GM10266 (cell line): ENCODE results near the gene TRIM59.

Source experiments
- DNase-seq: peaks from one replicate; pipeline ENCODE4 v3.0.0; 2012; ENCODE audit errors: extremely low spot score
- TF ChIP-seq, protein P1 (sequence below): IDR thresholded peaks from 2 replicates; pipeline ENCODE4 v1.5.1; 2012; ENCODE audit warnings: mild to moderate bottlenecking, low read depth; ENCODE audit not compliant: control insufficient read depth, insufficient read depth; ENCODE audit errors: missing control alignments

The TRIM59 gene

DNA sequence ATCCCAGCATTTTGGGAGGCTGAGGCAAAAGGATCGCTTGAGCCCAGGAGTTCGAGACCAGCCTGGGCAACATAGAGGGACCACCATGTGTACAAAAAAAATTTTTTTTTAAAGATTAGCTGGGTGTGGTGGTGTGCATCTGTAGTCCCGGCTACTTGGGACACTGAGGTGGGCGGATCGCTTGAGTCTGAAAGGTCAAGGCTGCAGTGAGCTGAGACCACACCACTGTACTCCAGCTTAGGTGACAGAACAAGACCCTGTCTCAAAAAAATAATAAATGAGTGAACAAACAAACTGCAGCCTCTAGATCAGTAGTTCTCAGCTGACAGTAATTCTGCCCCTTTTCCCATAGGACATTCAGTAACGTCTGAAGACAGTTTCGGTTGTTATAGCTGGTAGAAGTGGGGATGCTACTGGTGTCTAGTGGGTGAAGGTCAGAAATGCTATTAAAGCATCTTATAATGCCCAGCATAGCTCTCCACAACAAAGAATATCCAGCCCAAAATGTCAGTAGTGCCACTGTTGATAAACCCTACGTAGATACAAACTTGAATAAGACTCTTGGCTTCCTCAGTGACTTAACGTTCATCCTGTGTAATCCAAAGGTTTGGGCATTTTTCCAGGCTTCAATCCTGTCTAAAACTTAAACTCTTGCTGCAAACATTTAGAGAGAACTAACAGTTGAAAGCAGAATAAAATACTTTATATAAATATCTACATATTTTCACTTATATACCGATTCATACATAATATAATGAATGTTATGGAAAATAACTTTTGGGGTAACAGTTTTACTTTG is 39.6 kb downstream of the TRIM59 start:
- TF ChIP-seq, protein P1, sequence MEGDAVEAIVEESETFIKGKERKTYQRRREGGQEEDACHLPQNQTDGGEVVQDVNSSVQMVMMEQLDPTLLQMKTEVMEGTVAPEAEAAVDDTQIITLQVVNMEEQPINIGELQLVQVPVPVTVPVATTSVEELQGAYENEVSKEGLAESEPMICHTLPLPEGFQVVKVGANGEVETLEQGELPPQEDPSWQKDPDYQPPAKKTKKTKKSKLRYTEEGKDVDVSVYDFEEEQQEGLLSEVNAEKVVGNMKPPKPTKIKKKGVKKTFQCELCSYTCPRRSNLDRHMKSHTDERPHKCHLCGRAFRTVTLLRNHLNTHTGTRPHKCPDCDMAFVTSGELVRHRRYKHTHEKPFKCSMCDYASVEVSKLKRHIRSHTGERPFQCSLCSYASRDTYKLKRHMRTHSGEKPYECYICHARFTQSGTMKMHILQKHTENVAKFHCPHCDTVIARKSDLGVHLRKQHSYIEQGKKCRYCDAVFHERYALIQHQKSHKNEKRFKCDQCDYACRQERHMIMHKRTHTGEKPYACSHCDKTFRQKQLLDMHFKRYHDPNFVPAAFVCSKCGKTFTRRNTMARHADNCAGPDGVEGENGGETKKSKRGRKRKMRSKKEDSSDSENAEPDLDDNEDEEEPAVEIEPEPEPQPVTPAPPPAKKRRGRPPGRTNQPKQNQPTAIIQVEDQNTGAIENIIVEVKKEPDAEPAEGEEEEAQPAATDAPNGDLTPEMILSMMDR: no peak

DNA sequence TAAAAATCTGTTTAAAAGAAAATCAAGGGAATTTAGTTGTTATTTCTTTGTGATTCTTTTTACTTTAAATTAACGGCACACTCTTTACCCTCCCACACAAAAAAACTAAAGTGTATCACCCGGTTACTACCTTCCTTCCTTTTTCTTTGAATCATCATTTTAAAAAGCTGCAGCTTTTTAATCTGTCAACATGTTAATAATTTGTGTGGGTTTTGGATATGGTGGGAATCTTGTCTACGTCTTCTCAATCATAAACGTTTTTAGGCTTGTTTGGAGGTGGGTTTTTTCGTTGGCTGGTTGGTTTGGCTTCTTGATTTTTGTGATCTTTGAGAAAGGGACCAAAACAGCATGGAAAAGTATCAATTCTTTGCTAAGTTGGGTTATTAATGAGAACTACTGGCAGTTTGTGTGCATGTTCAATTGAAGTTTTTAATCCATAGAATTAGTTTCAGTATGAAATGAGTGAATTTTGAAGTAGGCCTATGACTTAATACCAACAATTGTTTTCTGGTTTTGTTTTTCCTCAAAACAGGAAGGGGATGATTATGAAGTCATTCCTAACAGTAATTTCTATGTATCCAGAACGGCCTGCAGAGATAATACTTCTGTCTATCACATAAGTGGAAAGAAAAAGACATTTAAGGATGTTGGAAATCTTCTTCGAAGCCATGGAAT is 45.7 kb downstream of the TRIM59 start:
- TF ChIP-seq, protein P1: no peak
- no peak for DNase-seq

More for the DNA sequence above, 39.6 kb downstream of the TRIM59 start:
- no peak for DNase-seq

DNA sequence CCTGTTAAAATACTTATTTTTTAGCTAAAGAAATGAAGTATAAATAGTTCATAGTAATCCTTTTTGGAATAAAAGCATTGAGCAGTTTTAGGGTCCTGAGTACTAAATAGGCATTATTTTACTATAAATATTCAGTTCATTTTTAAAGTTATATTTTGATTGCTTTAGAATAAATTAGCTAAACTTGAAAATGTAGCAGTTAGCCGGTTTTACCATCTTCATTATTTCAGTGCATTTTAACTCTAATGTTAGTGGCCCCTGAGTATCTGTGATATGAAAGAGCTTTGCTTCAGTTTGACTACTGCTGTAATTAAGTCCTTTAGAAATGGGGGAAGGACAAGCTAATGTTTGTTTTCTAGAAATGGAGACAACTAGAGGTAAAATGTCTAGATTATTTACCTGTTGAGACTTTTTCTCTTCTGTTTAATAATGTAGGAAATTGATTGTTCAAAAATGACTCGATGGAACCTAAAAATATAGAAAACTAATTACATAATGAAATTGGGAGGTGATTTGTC is 46.5 kb downstream of the TRIM59 start:
- no peak for DNase-seq
- TF ChIP-seq, protein P1: no peak

DNA sequence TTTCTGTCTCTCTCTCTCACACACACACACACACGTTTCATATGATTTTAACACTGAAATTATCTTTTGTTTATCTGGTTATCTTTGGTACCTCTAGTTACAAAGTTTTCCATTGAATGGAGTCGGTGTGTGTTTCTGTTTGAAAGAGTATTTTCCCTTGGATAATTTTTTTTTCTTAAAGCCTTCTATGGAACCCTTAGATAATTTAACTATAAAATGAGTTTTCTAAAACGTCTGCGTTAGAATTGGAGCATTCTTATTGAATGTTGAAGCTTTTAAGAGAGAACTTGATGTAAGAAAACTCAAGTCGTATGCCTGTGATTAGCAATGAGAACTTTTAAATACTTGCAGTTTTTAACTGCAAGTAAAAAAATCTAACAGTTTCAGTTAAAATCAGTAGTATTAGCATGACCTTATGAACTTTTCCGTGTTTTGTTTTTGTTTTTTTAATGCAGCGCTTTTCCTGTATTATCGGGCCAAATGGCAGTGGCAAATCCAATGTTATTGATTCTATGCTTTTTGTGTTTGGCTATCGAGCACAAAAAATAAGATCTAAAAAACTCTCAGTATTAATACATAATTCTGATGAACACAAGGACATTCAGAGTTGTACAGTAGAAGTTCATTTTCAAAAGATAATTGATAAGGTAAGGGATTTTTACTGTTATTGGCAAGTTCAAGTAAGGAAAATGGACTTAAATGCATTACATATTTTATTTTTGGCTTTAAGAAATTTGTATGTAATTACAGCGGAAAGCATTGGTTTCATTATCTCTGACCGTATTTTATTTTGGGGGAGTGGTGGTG is 47.2 kb downstream of the TRIM59 start:
- DNase-seq: no peak
- TF ChIP-seq, protein P1: no peak

DNA sequence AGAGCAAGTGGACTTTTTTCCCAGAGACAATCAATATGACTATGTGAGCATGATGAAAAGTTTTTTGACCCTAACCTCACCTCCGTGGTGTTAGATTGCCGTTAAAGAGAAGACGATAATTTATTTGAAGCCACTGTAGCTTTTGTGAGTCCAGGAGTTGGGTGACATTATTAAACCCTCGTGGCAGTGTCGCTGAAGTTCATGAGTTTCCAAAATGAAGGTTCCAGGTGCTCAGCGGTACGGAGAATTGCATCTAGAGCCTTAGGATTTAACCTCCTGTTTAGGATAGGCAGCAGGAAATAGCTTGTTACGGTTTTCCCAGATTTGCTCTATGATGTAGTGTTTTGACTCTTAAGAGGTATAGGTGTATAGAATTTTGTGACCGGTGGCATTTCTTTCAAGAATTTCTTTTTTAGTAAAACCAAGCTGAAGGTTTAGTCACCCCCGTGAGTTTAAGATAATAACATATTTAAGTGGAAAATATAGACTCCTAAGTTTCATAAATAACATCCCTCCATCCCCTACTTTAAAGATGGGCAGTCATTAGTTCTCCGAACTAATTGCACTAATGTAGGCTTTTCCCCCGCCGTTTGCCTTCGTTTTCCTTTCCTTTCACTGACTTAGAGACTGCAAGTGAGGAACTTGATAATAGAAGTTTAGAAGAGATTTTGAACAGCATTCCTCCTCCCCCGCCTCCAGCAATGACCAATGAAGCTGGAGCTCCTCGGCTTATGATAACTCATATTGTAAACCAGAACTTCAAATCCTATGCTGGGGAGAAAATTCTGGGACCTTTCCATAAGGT is 48.1 kb downstream of the TRIM59 start:
- peak; percentile 19 for DNase-seq
- TF ChIP-seq, protein P1: no peak

DNA sequence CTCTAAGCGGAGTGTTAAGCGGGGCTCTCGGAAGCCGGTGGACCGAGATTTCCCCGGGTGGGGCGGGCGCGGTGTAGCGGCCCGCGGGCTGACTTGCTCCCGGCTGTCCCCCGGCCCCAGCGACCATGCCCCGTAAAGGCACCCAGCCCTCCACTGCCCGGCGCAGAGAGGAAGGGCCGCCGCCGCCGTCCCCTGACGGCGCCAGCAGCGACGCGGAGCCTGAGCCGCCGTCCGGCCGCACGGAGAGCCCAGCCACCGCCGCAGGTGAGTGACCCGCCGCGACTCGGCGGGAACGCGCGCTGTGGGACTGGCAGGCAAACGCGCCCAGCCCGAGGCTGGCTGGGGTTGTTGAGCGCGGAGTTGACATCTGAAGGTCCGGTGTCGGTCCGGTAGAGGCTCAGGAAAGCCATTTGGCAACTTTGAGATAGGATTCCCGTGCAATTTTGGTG is 48.9 kb downstream of the TRIM59 start:
- TF ChIP-seq, protein P1: no peak
- no peak for DNase-seq
